RPMI8226 (cell line): ENCODE data around the gene SLC39A9.
"Not testable (repeated sequence)": the region's sequence is repeated elsewhere in the genome, so short reads cannot be mapped to it uniquely, and the experiment has no call there.

Experiments used
- DNase-seq: peaks from one replicate; pipeline ENCODE4 v3.0.0-alpha.2; 2015

The SLC39A9 gene

GRCh38 chr14:69370061-69370460 lies 28.4 kb upstream of the SLC39A9 start:
- DNase-seq: no peak

- no peak for DNase-seq
Observed at GRCh38 chr14:69372146-69372545, 26.3 kb upstream of the SLC39A9 start.

- no peak for DNase-seq
Observed at GRCh38 chr14:69373104-69373503, 25.4 kb upstream of the SLC39A9 start.

- no peak for DNase-seq
Observed at GRCh38 chr14:69374235-69374634, 24.3 kb upstream of the SLC39A9 start.

GRCh38 chr14:69375182-69375581 lies 23.3 kb upstream of the SLC39A9 start:
- no peak for DNase-seq

GRCh38 chr14:69375722-69376121 lies 22.8 kb upstream of the SLC39A9 start:
- no peak for DNase-seq

- no peak for DNase-seq
Observed at GRCh38 chr14:69376439-69376838, 22.1 kb upstream of the SLC39A9 start.

GRCh38 chr14:69378274-69378673 lies 20.2 kb upstream of the SLC39A9 start:
- no peak for DNase-seq

GRCh38 chr14:69387311-69387710 lies 11.2 kb upstream of the SLC39A9 start:
- no peak for DNase-seq

- not testable (repeated sequence) for DNase-seq
Observed at GRCh38 chr14:69391400-69391799, 7.1 kb upstream of the SLC39A9 start.

- DNase-seq: no peak
Observed at GRCh38 chr14:69392481-69392880, 6.0 kb upstream of the SLC39A9 start.

- DNase-seq: no peak
Observed at GRCh38 chr14:69395929-69396328, 2.6 kb upstream of the SLC39A9 start.

- no peak for DNase-seq
Observed at GRCh38 chr14:69398818-69399210, 322 bp downstream of the SLC39A9 start.

GRCh38 chr14:69399750-69400149 lies 1.3 kb downstream of the SLC39A9 start:
- DNase-seq: no peak

- DNase-seq: no peak
Observed at GRCh38 chr14:69400154-69400553, 1.7 kb downstream of the SLC39A9 start.

- DNase-seq: no peak
Observed at GRCh38 chr14:69401841-69402240, 3.3 kb downstream of the SLC39A9 start.

- no peak for DNase-seq
Observed at GRCh38 chr14:69404478-69404877, 6.0 kb downstream of the SLC39A9 start.

- no peak for DNase-seq
Observed at GRCh38 chr14:69404883-69405282, 6.4 kb downstream of the SLC39A9 start.

- no peak for DNase-seq
Observed at GRCh38 chr14:69405762-69406161, 7.3 kb downstream of the SLC39A9 start.

GRCh38 chr14:69408331-69408960 lies 10.0 kb downstream of the SLC39A9 start:
- no peak for DNase-seq

GRCh38 chr14:69413483-69413882 lies 15.0 kb downstream of the SLC39A9 start:
- DNase-seq: no peak

GRCh38 chr14:69416087-69416486 lies 17.6 kb downstream of the SLC39A9 start:
- not testable (repeated sequence) for DNase-seq

GRCh38 chr14:69423279-69423678 lies 24.8 kb downstream of the SLC39A9 start:
- DNase-seq: no peak

- no peak for DNase-seq
Observed at GRCh38 chr14:69424149-69424923, 25.8 kb downstream of the SLC39A9 start.

GRCh38 chr14:69427596-69427995 lies 29.1 kb downstream of the SLC39A9 start:
- no peak for DNase-seq
